ENCODE results near the gene DGKI.

GRCh38 chr7:137619181-137619580 is 227.6 kb downstream of the DGKI start:
- no peak for TF ChIP-seq CTCF (IDR thresholded peaks at IDR 0.05)
- TF ChIP-seq POLR2A (IDR thresholded peaks at IDR 0.05), result no peak
